ENCODE results near the gene RASL10A.

The RASL10A gene

DNA sequence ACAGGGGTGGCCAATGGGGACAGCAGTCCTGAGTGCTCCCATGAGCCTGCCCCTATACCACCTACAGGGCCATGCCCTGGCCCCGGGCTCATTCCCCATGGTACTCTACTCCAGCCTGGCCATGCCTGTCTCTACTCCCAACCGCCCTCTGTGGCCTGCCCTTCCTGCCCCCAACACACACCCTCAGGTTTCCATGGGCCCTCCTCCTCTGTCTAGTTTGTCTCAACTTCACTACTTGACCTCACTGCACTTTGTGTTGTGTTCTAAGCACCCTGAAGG, 26.3 kb upstream of the RASL10A start:
- Histone ChIP-seq H3K36me3 (peaks cover 61 to 100% (median 82%) of the 10 kb centered on the region in 11 experiments), H3K4me3 (no peak overlapping the region), H3K27ac (peak overlapping the region in 5 of 11 experiments; percentile 58 to 72 (median 68); a peak in 11 of 22 replicates), H3K27me3 (no peaks in the 10 kb centered on the region), H3K9ac (peak overlapping the region in 3 of 11 experiments; percentile 24 to 66 (median 54); a peak in 3 of 22 replicates), H3K4me2 (peak overlapping the region in 9 of 11 experiments; percentile 55 to 87 (median 74); a peak in 17 of 22 replicates), H4K20me1 (peaks cover 1 to 100% (median 49%) of the 10 kb centered on the region in 11 experiments; a peak in 20 of 22 replicates), H3K9me3 (replicated peaks in 1 of 11) (no peaks in the 10 kb centered on the region), H3K4me1 (peaks cover 45 to 79% (median 73%) of the 10 kb centered on the region in 10 experiments)
- TF ChIP-seq Cebpa-rat (IDR thresholded peaks at IDR 0.05): no peak

- peaks cover 59 to 100% (median 82%) of the 10 kb centered on the region in 11 experiments for H3K36me3 ChIP-seq
- H3K4me2 ChIP-seq: peak overlapping the region in 8 of 11 experiments; percentile 61 to 89 (median 79); a peak in 15 of 22 replicates
- peaks cover 6 to 100% (median 49%) of the 10 kb centered on the region in 11 experiments; a peak in 20 of 22 replicates for H4K20me1 ChIP-seq
- no peak overlapping the region for H3K4me3 ChIP-seq
- no peak for TF ChIP-seq Cebpa-rat (IDR thresholded peaks at IDR 0.05)
- no peaks in the 10 kb centered on the region for H3K27me3 ChIP-seq
- no peaks in the 10 kb centered on the region for H3K9me3 ChIP-seq (replicated peaks in 1 of 11)
- peak overlapping the region in 5 of 11 experiments; percentile 58 to 72 (median 68); a peak in 9 of 22 replicates for H3K27ac ChIP-seq
- H3K9ac ChIP-seq: peak overlapping the region in 1 of 11 experiments; percentile 29; a peak in 1 of 22 replicates
- H3K4me1 ChIP-seq: peaks cover 46 to 84% (median 79%) of the 10 kb centered on the region in 10 experiments
Observed at GRCh38 chr22:29341056-29341848, 25.8 kb upstream of the RASL10A start.

GRCh38 chr22:29340566-29340965, 25.1 kb upstream of the RASL10A start:
- Histone ChIP-seq H3K4me2 (peak overlapping the region in 6 of 11 experiments; percentile 27 to 98 (median 42); a peak in 10 of 22 replicates), H4K20me1 (peaks cover 6 to 100% (median 54%) of the 10 kb centered on the region in 11 experiments; a peak in 20 of 22 replicates), H3K9me3 (replicated peaks in 1 of 11) (no peaks in the 10 kb centered on the region), H3K27me3 (no peaks in the 10 kb centered on the region), H3K4me3 (no peak overlapping the region), H3K4me1 (peaks cover 53 to 91% (median 86%) of the 10 kb centered on the region in 10 experiments), H3K9ac (peak overlapping the region in 1 of 11 experiments; percentile 29; a peak in 1 of 22 replicates), H3K27ac (peak overlapping the region in 3 of 11 experiments; percentile 63 to 72 (median 68); a peak in 3 of 22 replicates), H3K36me3 (peaks cover 57 to 100% (median 82%) of the 10 kb centered on the region in 11 experiments)
- no peak for TF ChIP-seq Cebpa-rat (IDR thresholded peaks at IDR 0.05)

- H3K36me3 ChIP-seq: peaks cover 50 to 100% (median 72%) of the 10 kb centered on the region in 11 experiments
- H3K27ac ChIP-seq: no peak overlapping the region
Observed at GRCh38 chr22:29339381-29340235, 24.1 kb upstream of the RASL10A start.

GRCh38 chr22:29338398-29338797, 22.9 kb upstream of the RASL10A start:
- Histone ChIP-seq H3K36me3 (peaks cover 44 to 100% (median 67%) of the 10 kb centered on the region in 11 experiments), H3K9ac (peak overlapping the region in 1 of 11 experiments; percentile 15; a peak in 1 of 22 replicates), H3K27ac (0 out of 22 replicates have a peak overlapping the region, but pooled peaks of 1 of the 11 experiments have one; percentile 2), H3K4me2 (peak overlapping the region; percentile 9 to 98 (median 87)), H3K4me1 (peaks cover 56 to 100% (median 96%) of the 10 kb centered on the region in 10 experiments), H4K20me1 (peaks cover 12 to 100% (median 62%) of the 10 kb centered on the region in 11 experiments; a peak in 20 of 22 replicates), H3K9me3 (replicated peaks in 1 of 11) (no peaks in the 10 kb centered on the region), H3K27me3 (no peaks in the 10 kb centered on the region), H3K4me3 (no peak overlapping the region)
- no peak for TF ChIP-seq Cebpa-rat (IDR thresholded peaks at IDR 0.05)

More at GRCh38 chr22:29339381-29340235, 24.1 kb upstream of the RASL10A start:
- Histone ChIP-seq H3K9me3 (replicated peaks in 1 of 11) (no peaks in the 10 kb centered on the region), H3K27me3 (no peaks in the 10 kb centered on the region), H3K9ac (peak overlapping the region in 2 of 11 experiments; percentile 15 to 48; a peak in 2 of 22 replicates), H3K4me1 (peaks cover 61 to 100% (median 95%) of the 10 kb centered on the region in 10 experiments), H3K4me2 (peak overlapping the region in 9 of 11 experiments; percentile 9 to 98 (median 44); a peak in 15 of 22 replicates), H4K20me1 (peaks cover 10 to 100% (median 64%) of the 10 kb centered on the region in 11 experiments; a peak in 20 of 22 replicates), H3K4me3 (no peak overlapping the region)
- TF ChIP-seq Cebpa-rat (IDR thresholded peaks at IDR 0.05): no peak

DNA sequence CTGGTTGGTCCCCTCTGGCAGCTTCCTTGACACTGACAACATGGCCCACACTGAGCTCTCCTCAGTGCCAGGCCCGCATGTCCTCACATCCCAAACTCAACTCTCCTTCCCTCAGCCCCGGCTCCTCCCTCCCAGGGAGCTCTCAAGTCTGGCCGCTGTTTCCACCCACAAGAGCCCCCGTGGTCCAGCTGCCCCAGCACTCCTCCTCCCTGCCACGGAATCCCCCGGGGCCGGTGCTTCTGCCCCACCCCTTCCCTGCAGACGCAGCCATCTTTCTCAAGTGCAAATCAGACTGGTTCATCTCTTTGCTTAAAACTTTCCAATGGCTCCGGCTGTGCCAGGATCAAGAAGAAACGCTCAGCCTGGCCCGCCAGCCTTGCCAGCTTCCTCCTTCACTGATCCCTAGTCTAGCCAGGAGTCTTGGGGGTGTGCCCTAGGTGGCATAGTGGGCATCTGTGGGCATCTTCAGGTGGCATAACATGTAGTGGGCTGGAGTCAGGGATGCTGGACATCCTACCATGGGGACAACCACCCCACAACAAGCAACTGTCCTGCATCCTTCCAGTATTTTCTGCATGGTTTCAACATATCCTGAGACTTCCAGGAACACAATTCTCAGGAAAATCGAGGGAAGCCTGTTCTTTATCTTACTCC, 22.3 kb upstream of the RASL10A start:
- peaks cover 56 to 100% (median 96%) of the 10 kb centered on the region in 10 experiments for H3K4me1 ChIP-seq
- no peaks in the 10 kb centered on the region for H3K27me3 ChIP-seq
- H3K9me3 ChIP-seq (replicated peaks in 1 of 11): no peaks in the 10 kb centered on the region
- peak overlapping the region; percentile 9 to 98 (median 87) for H3K4me2 ChIP-seq
- peak overlapping the region in 3 of 11 experiments; percentile 17 to 35 (median 32); a peak in 3 of 22 replicates for H3K27ac ChIP-seq
- peak overlapping the region in 3 of 11 experiments; percentile 26 to 48 (median 26); a peak in 2 of 22 replicates for H3K9ac ChIP-seq
- TF ChIP-seq Cebpa-rat (IDR thresholded peaks at IDR 0.05): no peak
- peaks cover 41 to 100% (median 67%) of the 10 kb centered on the region in 11 experiments for H3K36me3 ChIP-seq
- H3K4me3 ChIP-seq: no peak overlapping the region
- H4K20me1 ChIP-seq: peaks cover 12 to 100% (median 55%) of the 10 kb centered on the region in 11 experiments; a peak in 20 of 22 replicates

GRCh38 chr22:29336751-29337490, 21.4 kb upstream of the RASL10A start:
- Histone ChIP-seq H3K4me2 (peak overlapping the region; percentile 9 to 98 (median 87)), H3K4me1 (peaks cover 56 to 100% (median 96%) of the 10 kb centered on the region in 10 experiments), H3K9ac (peak overlapping the region in 3 of 11 experiments; percentile 26 to 48 (median 26); a peak in 2 of 22 replicates), H3K4me3 (no peak overlapping the region), H3K27ac (peak overlapping the region in 2 of 11 experiments; percentile 17 to 32; a peak in 2 of 22 replicates), H3K36me3 (peaks cover 39 to 100% (median 65%) of the 10 kb centered on the region in 11 experiments), H3K9me3 (replicated peaks in 1 of 11) (no peaks in the 10 kb centered on the region), H4K20me1 (peaks cover 12 to 100% (median 48%) of the 10 kb centered on the region in 11 experiments; a peak in 19 of 22 replicates), H3K27me3 (no peaks in the 10 kb centered on the region)
- no peak for TF ChIP-seq Cebpa-rat (IDR thresholded peaks at IDR 0.05)

Data from BLaER1 treated with 17β-estradiol and CSF1 and Interleukin-3, amounts not matched to agents 10 nM and 100 nM (cell line).